ENCODE measurements around the gene SHC3. TPM values are rescaled to one million over a fixed set of nuclear protein-coding genes. Genes with fewer than 3 reads are reported as not detected.

Gene SHC3
- total and polyA plus RNA-seq, 2 experiments from 2014 or later = 0.30 to 0.54 TPM

DNA sequence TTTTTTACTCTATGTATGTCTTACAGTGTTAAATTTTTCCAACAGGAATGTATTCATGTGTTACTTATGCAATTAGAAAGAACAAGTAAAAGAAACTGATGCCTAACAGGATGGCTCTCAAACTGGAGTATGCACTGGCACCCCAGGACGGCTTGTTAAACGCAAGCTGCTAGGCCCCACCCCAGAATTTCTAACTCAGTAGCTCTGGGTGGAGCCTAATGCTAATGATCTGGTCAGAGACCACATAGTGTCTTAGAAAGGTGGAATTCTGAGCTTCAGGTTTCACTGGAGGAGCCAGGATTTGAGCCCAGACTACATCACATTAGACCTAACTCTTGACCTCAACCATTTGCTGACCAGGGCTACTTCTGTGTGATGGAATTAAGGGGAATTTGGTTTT is 34.4 kb downstream of the SHC3 start:
- Histone ChIP-seq H3K9me2 (ENCODE audit: insufficient read depth) (no peaks in the 10 kb centered on the region), H4K20me1 (ENCODE audit: insufficient read depth) (no peaks in the 10 kb centered on the region), H3K4me3 (no peak overlapping the region), H3F3A (ENCODE audit: insufficient read depth) (peaks cover 13% of the 10 kb centered on the region), H3K9me3 (ENCODE audit: low read depth) (no peaks in the 10 kb centered on the region), H3K4me1 (ENCODE audit: insufficient read depth) (peaks cover 9% of the 10 kb centered on the region), H3K4me2 (ENCODE audit: unreplicated experiment) (no peak overlapping the region), H3K79me2 (ENCODE audit: insufficient read depth) (no peaks in the 10 kb centered on the region), H3K27me3 (replicated peaks; ENCODE audit: insufficient read depth) (no peaks in the 10 kb centered on the region), H3K9ac (no peak overlapping the region), H2AFZ (no peak overlapping the region), H3K27ac (no peak overlapping the region), H3K36me3 (ENCODE audit: low read depth) (no peaks in the 10 kb centered on the region)
- TF ChIP-seq EZH2phosphoT487 (IDR thresholded peaks at IDR 0.05; ENCODE audit: insufficient read depth, low read depth) (no peak), EZH2 (IDR thresholded peaks at IDR 0.05; ENCODE audit: insufficient read depth, poor library complexity, severe bottlenecking) (no peak)
- in situ Hi-C loops (cut with MboI) = no loop called here
- WGBS, 2 experiments (ENCODE audit: low coverage in 1 of 2, low lambda C conversion rate in 2 of 2, missing lambda C conversion rate in 2 of 2) = 67 to 80% methylated on average over 2 of the region's 2 CpGs
- no peak for DNase-seq

DNA sequence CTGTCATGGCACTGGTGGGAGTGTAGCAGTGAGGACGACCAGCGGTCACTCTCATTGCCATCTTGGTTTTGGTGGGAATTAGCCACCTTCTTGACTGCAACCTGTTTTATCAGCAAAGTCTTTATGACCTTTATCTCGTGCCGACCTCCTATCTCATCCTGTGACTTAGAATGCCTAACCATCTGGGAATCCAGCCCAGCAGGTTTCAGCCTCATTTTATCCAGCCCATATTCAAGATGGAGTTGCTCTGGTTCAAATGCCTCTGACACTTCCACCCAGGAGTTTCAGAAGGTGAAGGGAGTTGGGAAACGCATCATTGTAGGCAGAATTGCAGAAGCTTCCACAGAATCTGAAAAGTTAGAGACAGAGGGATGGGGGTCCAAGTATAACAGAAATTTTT is 35.4 kb downstream of the SHC3 start:
- H3K9me2 ChIP-seq (ENCODE audit: insufficient read depth) = no peaks in the 10 kb centered on the region
- no peak overlapping the region for H3K4me3 ChIP-seq
- 94 to 95% methylated on average over 5 of the region's 5 CpGs for WGBS, 2 experiments (ENCODE audit: low coverage in 1 of 2, low lambda C conversion rate in 2 of 2, missing lambda C conversion rate in 2 of 2)
- TF ChIP-seq EZH2 (IDR thresholded peaks at IDR 0.05; ENCODE audit: insufficient read depth, poor library complexity, severe bottlenecking) (no peak), EZH2phosphoT487 (IDR thresholded peaks at IDR 0.05; ENCODE audit: insufficient read depth, low read depth) (no peak)
- H3K27me3 ChIP-seq (replicated peaks; ENCODE audit: insufficient read depth) = no peaks in the 10 kb centered on the region
- H3K9me3 ChIP-seq (ENCODE audit: low read depth) = no peaks in the 10 kb centered on the region
- in situ Hi-C loops (cut with MboI) = no loop called here
- H3K4me1 ChIP-seq (ENCODE audit: insufficient read depth) = peaks cover 19% of the 10 kb centered on the region
- H4K20me1 ChIP-seq (ENCODE audit: insufficient read depth) = no peaks in the 10 kb centered on the region
- H3K36me3 ChIP-seq (ENCODE audit: low read depth) = no peaks in the 10 kb centered on the region
- H3K79me2 ChIP-seq (ENCODE audit: insufficient read depth) = no peaks in the 10 kb centered on the region
- H3K4me2 ChIP-seq (ENCODE audit: unreplicated experiment) = no peak overlapping the region
- H3K27ac ChIP-seq = no peak overlapping the region
- H3F3A ChIP-seq (ENCODE audit: insufficient read depth) = peaks cover 23% of the 10 kb centered on the region
- DNase-seq = no peak
- no peak overlapping the region for H3K9ac ChIP-seq
- no peak overlapping the region for H2AFZ ChIP-seq

DNA sequence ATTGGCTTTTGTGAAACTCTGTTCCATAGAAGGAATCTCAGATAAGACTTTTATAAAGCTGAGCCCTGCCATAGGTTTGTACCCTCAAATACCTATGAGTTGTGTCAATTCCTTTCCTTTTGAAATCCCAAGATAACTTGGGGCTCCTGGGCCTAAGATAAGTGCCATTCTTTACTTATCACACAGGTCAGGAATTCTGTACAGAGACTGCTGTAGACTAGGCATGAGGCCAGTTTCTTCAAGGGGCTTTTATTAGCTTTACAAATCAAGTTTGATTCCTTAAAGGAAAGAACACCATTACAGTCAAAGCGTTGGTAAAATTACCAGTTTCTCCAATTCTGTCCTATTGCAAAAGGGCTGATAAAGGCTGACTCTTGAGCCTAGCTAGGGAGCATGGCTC is 39.2 kb downstream of the SHC3 start:
- in situ Hi-C loops (cut with MboI) = no loop called here
- H2AFZ ChIP-seq = no peak overlapping the region
- H3K4me1 ChIP-seq (ENCODE audit: insufficient read depth) = peaks cover 35% of the 10 kb centered on the region
- no peaks in the 10 kb centered on the region for H4K20me1 ChIP-seq (ENCODE audit: insufficient read depth)
- no peaks in the 10 kb centered on the region for H3K79me2 ChIP-seq (ENCODE audit: insufficient read depth)
- no peaks in the 10 kb centered on the region for H3K9me3 ChIP-seq (ENCODE audit: low read depth)
- 90 to 100% methylated on average over 1 of the region's 1 CpG for WGBS, 2 experiments (ENCODE audit: low coverage in 1 of 2, low lambda C conversion rate in 2 of 2, missing lambda C conversion rate in 2 of 2)
- peak overlapping the region; percentile 88 for H3K4me2 ChIP-seq (ENCODE audit: unreplicated experiment)
- no peak overlapping the region for H3K4me3 ChIP-seq
- H3K36me3 ChIP-seq (ENCODE audit: low read depth) = no peaks in the 10 kb centered on the region
- peaks cover 45% of the 10 kb centered on the region for H3F3A ChIP-seq (ENCODE audit: insufficient read depth)
- H3K27ac ChIP-seq = peak overlapping the region; percentile 91
- H3K27me3 ChIP-seq (replicated peaks; ENCODE audit: insufficient read depth) = no peaks in the 10 kb centered on the region
- no peaks in the 10 kb centered on the region for H3K9me2 ChIP-seq (ENCODE audit: insufficient read depth)
- TF ChIP-seq EZH2 (IDR thresholded peaks at IDR 0.05; ENCODE audit: insufficient read depth, poor library complexity, severe bottlenecking) (no peak), EZH2phosphoT487 (IDR thresholded peaks at IDR 0.05; ENCODE audit: insufficient read depth, low read depth) (no peak)
- no peak for DNase-seq
- no peak overlapping the region for H3K9ac ChIP-seq

DNA sequence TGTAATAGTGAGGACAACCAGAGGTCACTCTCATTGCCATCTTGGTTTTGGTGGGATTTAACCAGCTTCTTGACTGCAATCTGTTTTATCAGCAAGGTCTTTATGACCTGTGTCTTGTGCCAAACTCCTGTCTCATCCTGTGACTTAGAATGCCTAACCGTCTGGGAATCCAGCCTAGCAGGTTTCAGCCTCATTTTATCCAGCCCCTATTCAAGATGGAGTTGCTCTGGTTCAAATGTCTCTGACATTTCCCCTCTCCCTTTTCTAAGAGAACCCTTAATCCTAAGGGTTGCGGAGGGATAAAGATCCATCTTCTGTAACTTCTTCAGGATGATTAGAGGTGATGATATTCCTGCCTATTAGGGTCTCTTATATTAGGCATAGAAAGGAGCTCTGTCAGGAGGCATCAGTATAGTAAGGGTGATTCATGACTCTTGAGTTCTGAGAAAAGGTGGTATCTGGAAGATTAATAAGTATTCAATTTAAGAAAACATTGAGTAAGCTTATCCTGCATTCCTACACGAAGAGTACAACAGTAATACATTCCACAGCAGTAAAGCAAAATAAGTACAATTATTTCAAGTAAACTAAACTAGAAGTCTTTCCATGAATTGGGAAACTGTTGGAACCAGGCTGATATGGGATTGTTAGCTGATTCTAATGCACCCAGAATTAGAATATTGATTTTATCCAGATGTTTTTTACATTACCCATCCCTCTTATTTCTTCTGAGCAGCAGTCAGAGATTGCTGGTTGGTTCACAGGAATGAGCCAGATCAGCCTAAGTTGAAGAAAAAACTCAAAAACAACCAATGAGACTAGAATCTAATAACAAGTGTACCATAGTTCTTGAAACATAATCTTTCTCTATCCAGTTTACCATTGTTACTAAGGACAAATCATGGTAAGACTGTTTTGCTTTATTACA is 39.9 kb downstream of the SHC3 start:
- no peaks in the 10 kb centered on the region for H3K36me3 ChIP-seq (ENCODE audit: low read depth)
- peaks cover 35% of the 10 kb centered on the region for H3K4me1 ChIP-seq (ENCODE audit: insufficient read depth)
- H4K20me1 ChIP-seq (ENCODE audit: insufficient read depth) = no peaks in the 10 kb centered on the region
- H3K79me2 ChIP-seq (ENCODE audit: insufficient read depth) = no peaks in the 10 kb centered on the region
- no peak for TF ChIP-seq EZH2 (IDR thresholded peaks at IDR 0.05; ENCODE audit: insufficient read depth, poor library complexity, severe bottlenecking)
- no peak for TF ChIP-seq EZH2phosphoT487 (IDR thresholded peaks at IDR 0.05; ENCODE audit: insufficient read depth, low read depth)
- H3K9me2 ChIP-seq (ENCODE audit: insufficient read depth) = no peaks in the 10 kb centered on the region
- no peaks in the 10 kb centered on the region for H3K27me3 ChIP-seq (replicated peaks; ENCODE audit: insufficient read depth)
- no peaks in the 10 kb centered on the region for H3K9me3 ChIP-seq (ENCODE audit: low read depth)
- peaks cover 45% of the 10 kb centered on the region for H3F3A ChIP-seq (ENCODE audit: insufficient read depth)
- no peak overlapping the region for H3K4me3 ChIP-seq
- in situ Hi-C loops (cut with MboI) = no loop called here
- H3K9ac ChIP-seq = peak overlapping the region; percentile 67
- 33 to 34% methylated on average over 3 of the region's 3 CpGs for WGBS, 2 experiments (ENCODE audit: low coverage in 1 of 2, low lambda C conversion rate in 2 of 2, missing lambda C conversion rate in 2 of 2)
- H3K27ac ChIP-seq = peak overlapping the region; percentile 91
- H3K4me2 ChIP-seq (ENCODE audit: unreplicated experiment) = peak overlapping the region; percentile 88
- no peak overlapping the region for H2AFZ ChIP-seq
- peak; percentile 75 for DNase-seq
